Left cardiac atrium (tissue), 4 donors: ENCODE measurements around the gene DDX54. TPM values are rescaled to one million over a fixed set of nuclear protein-coding genes. Genes with fewer than 3 reads are reported as not detected.
"Not testable (repeated sequence)": the region's sequence is repeated elsewhere in the genome, so short reads cannot be mapped to it uniquely, and the experiment has no call there.

Source experiments
- ATAC-seq, 2 donors: fragments of 200-7000 bp; cut with Tn5 transposase; one replicate each; pipeline ENCODE4 v1.9.1; 2020; ENCODE audit warnings: mild to moderate bottlenecking in 2 of 2, moderate library complexity in 2 of 2
- DNase-seq: peaks from one replicate; pipeline ENCODE4 v3.0.0-alpha.2; 2020
- intact Hi-C, 2 donors: fragments of 100-400 bp; cut with DNase I; formaldehyde crosslinking; loops; one replicate each; pipeline versions ENCODE4 v1.14.1 to v1.15.1; 2022 to 2023
- total RNA-seq, 2 donors: library from RNA; stranded (reverse); fragmentation: NEBNext Ultra II Directional; extraction: Animal tissue kit (Norgen Biotek cat#: 25700); gene quantifications; one replicate each; pipeline ENCODE4 v1.2.1, GENCODE V29; 2021
- donor health status: DM: no; HTN: yes; CAD: no.
- donor health status: DM: no; HTN: yes; CAD: no; lungs with severe emphysema.
- donor health status: DM: yes; HTN: yes; CAD: no.
- donor health status: Dilated cardiomyopathy.

Gene DDX54
- total RNA-seq, 2 donors from 2014 or later = 32.4 to 39.4 TPM

DNA sequence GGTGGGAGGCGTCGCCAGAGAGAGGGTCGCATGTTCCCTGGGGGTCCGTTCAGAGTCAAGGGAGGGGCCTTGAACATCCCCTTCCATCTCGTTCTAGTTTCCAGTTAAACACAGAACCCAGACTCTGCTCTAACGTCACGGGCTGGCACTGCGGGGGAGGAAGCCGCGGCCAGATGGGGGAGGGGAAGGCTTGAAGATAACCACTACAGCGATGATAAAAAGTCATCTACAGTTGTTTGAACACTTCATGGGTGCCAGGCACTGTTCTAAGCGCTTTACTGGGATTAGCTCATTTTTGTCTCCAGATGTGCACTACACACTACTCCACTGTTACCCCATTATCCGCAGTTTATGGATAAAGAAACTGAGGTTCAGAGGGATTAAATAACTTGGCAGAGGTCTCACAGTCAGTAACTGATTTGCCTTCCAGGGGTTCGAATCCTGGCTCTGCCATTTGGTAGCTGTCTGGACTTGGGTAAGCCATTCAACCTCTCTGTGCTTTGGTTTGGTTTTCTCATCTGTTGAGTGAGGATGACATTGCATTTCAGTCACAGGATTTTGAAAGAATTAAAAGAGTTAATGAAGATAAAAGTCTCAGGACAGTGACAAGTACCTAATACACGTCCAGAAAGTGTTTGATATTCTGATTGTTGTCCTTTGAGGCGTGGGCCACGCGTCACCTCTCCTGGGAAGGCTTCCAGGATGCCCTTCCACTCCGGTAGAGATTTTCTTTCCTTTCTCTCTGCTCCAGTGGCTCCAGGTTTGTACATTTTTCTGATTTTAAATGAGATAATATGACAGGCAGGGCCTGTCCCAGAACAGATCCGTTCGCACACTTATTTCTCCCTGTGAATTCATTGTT lies 48.9 kb downstream of the DDX54 start:
- ATAC-seq (no peak), DNase-seq (no peak)

DNA sequence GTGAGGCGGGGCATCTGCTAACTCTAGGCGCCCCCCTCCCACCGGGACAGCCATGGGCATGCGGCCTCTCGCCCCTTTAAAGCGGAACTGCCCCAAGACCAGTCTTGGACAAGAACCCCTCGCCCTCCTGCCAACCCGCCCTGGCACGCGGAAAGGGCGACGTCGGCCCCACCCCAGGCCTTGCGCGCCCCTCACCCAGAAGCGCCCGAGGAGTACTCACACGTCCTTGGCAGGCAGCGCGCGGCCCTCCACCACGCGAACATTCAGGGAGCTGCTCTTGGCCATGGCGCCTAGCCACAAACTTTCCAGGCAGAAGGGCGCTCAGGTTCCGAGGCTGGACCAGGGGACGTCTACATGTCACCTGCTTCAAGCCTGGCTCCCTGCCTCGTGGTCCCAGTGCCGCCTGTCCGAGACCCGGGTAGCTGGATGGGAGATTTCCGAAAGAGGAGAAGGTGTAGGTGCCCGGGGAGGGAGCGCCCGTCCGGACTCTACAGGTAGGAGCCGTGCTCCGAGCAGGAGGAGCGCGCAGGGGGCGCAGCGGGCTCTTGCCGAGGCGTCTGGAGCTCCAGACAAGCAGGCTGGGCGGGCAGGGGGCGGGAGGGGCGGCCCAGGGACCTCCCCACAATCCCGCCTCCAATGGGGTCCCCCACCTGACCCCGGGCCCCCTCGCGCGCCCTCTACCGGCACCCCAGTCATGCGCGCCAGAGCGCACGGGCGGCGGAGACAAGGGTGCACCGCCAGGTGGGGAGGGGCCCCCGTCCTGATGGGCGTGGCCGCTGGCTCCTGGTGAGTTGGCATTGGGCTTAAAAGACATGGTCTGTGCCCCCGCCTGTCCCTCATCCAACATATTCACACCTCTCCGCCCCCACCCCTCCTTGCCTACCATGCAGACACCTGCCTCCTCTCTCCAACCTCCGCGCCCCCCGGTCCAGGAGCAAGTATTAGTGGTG lies 49.8 kb downstream of the DDX54 start, which contains the start of gene RASAL1:
Gene RASAL1, minus strand, starts transcription at position 584 of the 950 bp plus-strand sequence. Its CDS starts 299 bp downstream, at position 285.
- no peak for DNase-seq
- ATAC-seq = peak; percentile 19 to 31
- intact Hi-C loops = no loop called here

More for the DNA sequence above, 48.9 kb downstream of the DDX54 start:
- intact Hi-C loops = no loop called here

GRCh38 chr12:113134521-113134951 lies 50.7 kb downstream of the DDX54 start:
- no peak for DNase-seq
- ATAC-seq = no peak
- intact Hi-C loops = no loop called here

GRCh38 chr12:113134071-113134470 lies 51.2 kb downstream of the DDX54 start:
- intact Hi-C loops = no loop called here
- DNase-seq = no peak
- ATAC-seq = no peak

DNA sequence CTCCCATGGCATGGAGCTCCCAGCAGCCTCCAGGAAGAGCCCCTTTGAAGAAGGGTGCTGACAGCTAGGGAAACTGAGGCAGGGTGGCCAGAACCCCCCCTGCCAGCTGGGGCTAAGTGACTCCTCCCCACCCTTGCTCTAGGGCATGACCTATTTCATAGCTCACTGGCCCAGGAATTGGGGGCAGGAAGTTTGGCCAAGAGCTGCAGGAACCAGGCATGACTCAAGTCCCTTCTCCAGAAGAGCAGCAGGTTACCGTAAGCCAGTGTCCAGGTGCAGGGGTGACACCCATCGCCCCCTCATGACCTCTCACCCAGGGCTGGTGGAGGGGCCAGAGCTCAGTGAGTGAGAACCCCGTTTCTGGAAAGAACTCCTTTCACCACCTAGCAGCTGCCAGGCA lies 51.6 kb downstream of the DDX54 start:
- no peak for DNase-seq
- ATAC-seq = no peak
- intact Hi-C loops = no loop called here

GRCh38 chr12:113133036-113133435 lies 52.2 kb downstream of the DDX54 start:
- no peak for DNase-seq
- intact Hi-C loops = no loop called here
- no peak for ATAC-seq

GRCh38 chr12:113131556-113131955 lies 53.7 kb downstream of the DDX54 start:
- intact Hi-C loops = no loop called here
- DNase-seq (no peak), ATAC-seq (no peak)

GRCh38 chr12:113130457-113131135 lies 54.7 kb downstream of the DDX54 start:
- DNase-seq (no peak), ATAC-seq (no peak)
- intact Hi-C loops = no loop called here

DNA sequence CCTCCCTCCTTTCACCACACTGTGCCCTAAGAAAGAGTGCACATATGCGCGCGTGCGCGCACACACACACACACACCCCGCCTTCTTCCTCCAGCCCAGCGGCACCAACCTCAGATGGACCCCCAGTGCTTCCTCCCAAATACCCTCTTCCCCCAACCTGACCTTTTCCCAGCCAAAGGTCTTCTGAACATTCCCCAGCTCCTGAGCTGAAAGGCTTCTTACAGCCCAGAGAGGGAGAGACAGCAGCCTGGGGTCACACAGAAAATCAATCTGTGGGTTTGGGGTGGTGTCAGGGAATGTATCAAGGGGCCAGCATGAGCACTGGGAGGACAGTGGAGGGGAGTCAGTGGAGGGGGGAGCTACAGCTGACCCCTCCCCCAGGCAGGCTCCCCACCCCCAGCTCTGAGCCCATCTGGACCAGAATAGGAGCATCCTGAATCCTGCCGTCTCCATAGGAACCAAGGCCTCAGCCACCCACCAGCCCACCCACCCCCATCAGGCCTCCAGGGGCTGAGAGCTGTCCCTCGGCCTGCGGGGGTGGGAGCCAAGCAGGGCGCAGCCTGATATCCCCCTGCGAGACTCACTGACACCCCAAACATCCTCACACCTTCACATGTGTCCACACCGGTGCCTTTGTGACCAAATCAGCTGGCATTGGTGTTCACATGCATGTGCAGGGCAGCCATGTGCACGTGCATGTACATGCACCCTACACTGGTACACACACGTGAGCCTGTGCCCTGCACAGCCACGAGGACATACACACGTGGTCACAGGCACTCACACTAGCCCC lies 55.4 kb downstream of the DDX54 start:
- no peak for DNase-seq
- ATAC-seq = no peak
- intact Hi-C loops = no loop called here

- intact Hi-C loops = no loop called here
- DNase-seq = no peak
- no peak for ATAC-seq
Measured at GRCh38 chr12:113128802-113129663, 56.2 kb downstream of the DDX54 start.

GRCh38 chr12:113127791-113128199 lies 57.5 kb downstream of the DDX54 start:
- intact Hi-C loops = no loop called here
- ATAC-seq = no peak
- no peak for DNase-seq

DNA sequence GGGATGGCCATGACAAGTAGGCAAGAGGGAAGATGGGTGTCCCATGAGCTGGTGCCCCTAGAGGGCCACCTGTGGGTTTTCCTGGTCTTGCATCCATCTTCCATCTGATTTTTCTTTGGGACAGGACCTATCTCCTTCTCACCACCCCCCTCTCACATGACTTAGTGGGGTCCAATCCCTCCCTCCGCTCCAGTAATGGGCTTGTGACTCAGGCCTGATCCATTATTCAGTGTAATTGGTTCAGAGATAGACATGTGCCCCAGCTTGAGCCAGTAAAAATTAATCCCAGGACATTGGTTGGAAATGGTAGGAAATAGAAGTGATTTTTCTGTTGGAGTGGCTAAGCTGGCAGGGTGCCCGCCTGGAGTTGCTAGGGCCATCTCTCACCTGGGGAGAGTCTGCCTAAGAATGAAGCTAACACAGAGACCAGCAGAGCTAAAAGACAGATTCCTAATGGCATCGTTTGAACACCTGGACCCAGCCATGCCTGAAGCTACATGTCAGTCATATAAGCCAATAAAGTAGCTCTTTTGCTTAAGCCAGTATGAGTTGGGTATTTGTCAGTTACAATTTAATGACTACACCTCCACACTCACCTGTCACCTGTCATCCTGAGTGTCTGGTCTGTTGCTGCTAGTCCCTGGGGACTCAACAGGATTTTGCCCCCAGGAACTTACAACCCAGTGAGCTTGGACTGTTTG lies 64.5 kb downstream of the DDX54 start:
- intact Hi-C loops = no loop called here
- DNase-seq (no peak), ATAC-seq (no peak)

DNA sequence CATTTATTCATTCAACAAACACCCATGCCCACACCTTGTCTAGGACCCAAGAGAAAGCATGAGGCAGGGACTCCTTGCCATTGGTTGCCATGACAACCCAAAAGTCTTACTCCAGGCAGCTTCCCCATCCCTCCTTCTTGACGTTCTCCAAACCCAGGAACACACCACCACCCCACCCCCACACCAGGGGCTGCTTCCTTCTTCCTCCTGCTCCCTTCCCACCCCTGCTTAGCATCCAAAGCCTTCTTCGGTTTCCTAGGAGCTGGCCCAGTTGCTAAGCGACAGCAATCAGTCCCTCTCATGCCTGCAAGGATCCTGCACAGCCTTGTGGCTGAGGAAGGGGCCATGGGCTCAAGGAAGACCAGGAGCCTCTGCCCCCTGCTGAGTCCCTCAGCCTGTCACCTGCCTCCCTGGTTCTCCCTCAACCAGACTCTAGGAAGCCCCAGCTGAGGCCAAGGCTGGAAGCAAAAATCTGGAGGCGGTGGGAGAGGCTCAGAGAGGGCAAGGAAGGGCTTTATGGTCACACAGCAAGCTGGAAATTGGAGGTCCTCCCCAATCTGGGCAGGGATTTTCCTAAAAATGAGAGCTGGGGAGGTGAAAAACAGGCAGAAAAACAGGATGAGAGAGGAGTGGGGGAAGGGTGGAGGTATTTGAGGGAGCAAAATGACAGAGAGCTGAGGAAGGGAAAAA lies 65.2 kb downstream of the DDX54 start:
- intact Hi-C loops = no loop called here
- ATAC-seq (no peak), DNase-seq (no peak)

- no peak for ATAC-seq
- no peak for DNase-seq
- intact Hi-C loops = no loop called here
Measured at GRCh38 chr12:113118142-113118541, 67.1 kb downstream of the DDX54 start.

- intact Hi-C loops, ATAC-seq, DNase-seq: not testable (repeated sequence)
Measured at GRCh38 chr12:113117684-113118083, 67.6 kb downstream of the DDX54 start.

- intact Hi-C loops = no loop called here
- no peak for DNase-seq
- ATAC-seq = no peak
Measured at GRCh38 chr12:113116875-113117274, 68.4 kb downstream of the DDX54 start.
